HG02943 (cell line): ENCODE data around the gene DNM1.

Experiments
- ATAC-seq: cut with Tn5 transposase; IDR thresholded peaks from one replicate; pipeline ENCODE4 v1.9.1; 2021; ENCODE audit warnings: mild to moderate bottlenecking, low read depth, moderate library complexity; ENCODE audit not compliant: unreplicated experiment

DNM1 gene

GRCh38 chr9:128203024-128203706, at the start of gene DNM1:
DNM1 (plus strand) TSS chr9:128203379; CDS start chr9:128203471, 92 bp downstream.
- ATAC-seq = peak; percentile 74

- ATAC-seq = no peak
These were observed 49.1 kb upstream of the DNM1 start for GRCh38 chr9:128153947-128154695.

- ATAC-seq = no peak
These were observed 47.3 kb upstream of the DNM1 start for GRCh38 chr9:128155736-128156500.

- ATAC-seq = no peak
These were observed 43.7 kb upstream of the DNM1 start for GRCh38 chr9:128159522-128159783.

GRCh38 chr9:128159784-128160602, 43.2 kb upstream of the DNM1 start, which contains the start of gene BBLN:
BBLN (plus strand) TSS chr9:128160265; CDS start chr9:128160408, 143 bp downstream.
- peak; percentile 62 for ATAC-seq

GRCh38 chr9:128160603-128160987, 42.6 kb upstream of the DNM1 start:
- ATAC-seq = peak; percentile 13

GRCh38 chr9:128161215-128161902, 41.8 kb upstream of the DNM1 start:
- no peak for ATAC-seq

GRCh38 chr9:128162215-128163026, 40.8 kb upstream of the DNM1 start:
- no peak for ATAC-seq

GRCh38 chr9:128163027-128163515, 40.1 kb upstream of the DNM1 start:
- no peak for ATAC-seq

- ATAC-seq = no peak
These were observed 39.5 kb upstream of the DNM1 start for GRCh38 chr9:128163523-128164306.

- ATAC-seq = no peak
These were observed 38.8 kb upstream of the DNM1 start for GRCh38 chr9:128164307-128164885.

GRCh38 chr9:128166169-128166568, 37.0 kb upstream of the DNM1 start:
- no peak for ATAC-seq

- ATAC-seq = no peak
These were observed 36.0 kb upstream of the DNM1 start for GRCh38 chr9:128167209-128167608.

GRCh38 chr9:128168731-128169308, 34.4 kb upstream of the DNM1 start:
- no peak for ATAC-seq

GRCh38 chr9:128169492-128169891, 33.7 kb upstream of the DNM1 start:
- ATAC-seq = no peak

GRCh38 chr9:128169925-128170324, 33.3 kb upstream of the DNM1 start:
- ATAC-seq = no peak

- ATAC-seq = no peak
These were observed 29.1 kb upstream of the DNM1 start for GRCh38 chr9:128174062-128174461.
